Vagina (tissue), 2 donors: Measurements from ENCODE around the gene FAM227A.

Experiments
- CTCF ChIP-seq, 3 experiments: fragments of 450-650 bp in 2 of 3; fragments of 200-600 bp in 1 of 3; sonication (generic) in 1 of 3; IDR thresholded peaks; one replicate each; pipeline ENCODE4 v1.5.1; 2017 to 2019; ENCODE audit warnings: antibody characterized with exemption in 3 of 3, mild to moderate bottlenecking in 2 of 3, moderate library complexity in 2 of 3
- POLR2AphosphoS5 ChIP-seq, 2 donors: sonication (generic); formaldehyde crosslinking; IDR thresholded peaks; one replicate each; pipeline ENCODE4 v1.9.0; 2017; ENCODE audit warnings: antibody characterized with exemption in 2 of 2, mild to moderate bottlenecking in 2 of 2, low read depth in 1 of 2; ENCODE audit not compliant: insufficient read depth in 1 of 2

GRCh38 chr22:38697425-38698089 is 41.4 kb upstream of the FAM227A start:
- TF ChIP-seq CTCF (IDR thresholded peaks at IDR 0.05), result no peak
- TF ChIP-seq POLR2AphosphoS5 (IDR thresholded peaks at IDR 0.05; ENCODE audit: insufficient read depth in 1 of 2, low read depth in 1 of 2), result no peak
